ENCODE results near the gene GCGR. TPM values are rescaled to one million over a fixed set of nuclear protein-coding genes. Genes with fewer than 3 reads are reported as not detected.

Gene GCGR
- polyA plus RNA-seq, 1 donor (not counting 4 experiments of a cell fraction or from before 2014, with no cell fraction given) = not detected

DNA sequence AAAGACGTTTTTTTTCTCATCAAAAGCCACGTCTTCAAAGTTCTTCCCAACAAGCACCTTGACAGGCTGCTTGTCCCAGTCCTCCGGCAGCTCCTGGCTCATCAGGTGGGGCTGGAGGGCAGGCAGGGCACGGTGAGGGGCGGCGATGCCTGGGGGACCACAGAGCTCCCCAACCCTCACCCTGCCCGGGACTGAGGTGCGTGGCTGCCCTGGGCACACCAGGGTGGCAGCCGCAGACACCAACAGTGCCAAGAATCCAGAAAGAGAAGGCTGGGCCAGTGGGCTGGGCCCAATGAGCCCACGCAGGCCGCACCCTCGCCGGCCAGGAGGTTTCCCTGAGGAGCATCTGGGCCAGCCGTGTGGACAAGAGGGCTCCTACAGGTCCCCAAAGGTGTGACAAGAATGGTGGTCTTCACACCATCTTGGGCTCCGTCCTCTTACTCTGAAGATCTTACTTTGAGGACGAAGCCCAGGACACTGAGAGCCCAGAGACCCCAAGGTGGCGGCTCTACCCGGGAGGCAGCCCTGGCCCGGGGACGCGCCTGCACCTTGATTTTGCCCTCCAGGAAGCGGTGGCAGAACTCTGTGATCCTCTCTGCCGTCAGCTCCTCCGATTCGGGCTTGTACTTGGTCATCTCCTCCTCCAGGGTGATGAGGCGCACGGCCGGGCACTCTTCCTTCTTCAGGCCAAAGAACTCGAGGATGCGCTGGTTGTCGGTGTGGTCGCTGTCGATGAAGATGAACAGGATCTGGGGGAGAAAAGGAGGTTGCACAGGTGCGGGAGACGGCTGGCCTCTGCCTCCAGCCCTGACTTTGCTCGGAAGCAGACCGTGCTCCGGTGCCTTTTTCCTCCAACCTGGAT is 42.2 kb downstream of the GCGR start:
- Histone ChIP-seq H3K36me3 (ENCODE audit: control insufficient read depth in 2 of 2, extremely low read depth in 1 of 2, insufficient read depth in 2 of 2, low read length in 2 of 2) (peaks cover 38 to 58% of the 10 kb centered on the region in 2 experiments), H3K9me1 (ENCODE audit: control insufficient read depth, extremely low read depth, insufficient read depth, low read length) (no peaks in the 10 kb centered on the region), H3K9ac (ENCODE audit: control insufficient read depth, extremely low read depth, insufficient read depth, low read length) (no peak overlapping the region), H3K4me3 (ENCODE audit: control insufficient read depth in 2 of 3, extremely low read depth in 1 of 3, insufficient read depth in 2 of 3, low read depth in 1 of 3, low read length in 3 of 3) (no peak overlapping the region), H2AFZ (ENCODE audit: control insufficient read depth, low read length) (no peak overlapping the region), H3K4me1 (ENCODE audit: control insufficient read depth, extremely low read depth, insufficient read depth, low read length) (peaks cover 27% of the 10 kb centered on the region), H3K9me3 (ENCODE audit: control insufficient read depth, low read depth, low read length) (no peaks in the 10 kb centered on the region), H3K27me3 (ENCODE audit: control insufficient read depth, extremely low read depth, insufficient read depth, low read length) (no peaks in the 10 kb centered on the region), H4K20me1 (ENCODE audit: control insufficient read depth, extremely low read depth, insufficient read depth, low read length) (peaks cover 2% of the 10 kb centered on the region), H3K27ac (ENCODE audit: control insufficient read depth, insufficient read depth, low read length) (no peak overlapping the region), H3K4me2 (ENCODE audit: control insufficient read depth, extremely low read depth, insufficient read depth, low read depth, low read length) (no peak overlapping the region), H3K79me2 (ENCODE audit: control insufficient read depth, insufficient read depth, low read length) (no peaks in the 10 kb centered on the region)
- TF ChIP-seq, protein P1, sequence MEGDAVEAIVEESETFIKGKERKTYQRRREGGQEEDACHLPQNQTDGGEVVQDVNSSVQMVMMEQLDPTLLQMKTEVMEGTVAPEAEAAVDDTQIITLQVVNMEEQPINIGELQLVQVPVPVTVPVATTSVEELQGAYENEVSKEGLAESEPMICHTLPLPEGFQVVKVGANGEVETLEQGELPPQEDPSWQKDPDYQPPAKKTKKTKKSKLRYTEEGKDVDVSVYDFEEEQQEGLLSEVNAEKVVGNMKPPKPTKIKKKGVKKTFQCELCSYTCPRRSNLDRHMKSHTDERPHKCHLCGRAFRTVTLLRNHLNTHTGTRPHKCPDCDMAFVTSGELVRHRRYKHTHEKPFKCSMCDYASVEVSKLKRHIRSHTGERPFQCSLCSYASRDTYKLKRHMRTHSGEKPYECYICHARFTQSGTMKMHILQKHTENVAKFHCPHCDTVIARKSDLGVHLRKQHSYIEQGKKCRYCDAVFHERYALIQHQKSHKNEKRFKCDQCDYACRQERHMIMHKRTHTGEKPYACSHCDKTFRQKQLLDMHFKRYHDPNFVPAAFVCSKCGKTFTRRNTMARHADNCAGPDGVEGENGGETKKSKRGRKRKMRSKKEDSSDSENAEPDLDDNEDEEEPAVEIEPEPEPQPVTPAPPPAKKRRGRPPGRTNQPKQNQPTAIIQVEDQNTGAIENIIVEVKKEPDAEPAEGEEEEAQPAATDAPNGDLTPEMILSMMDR (optimal IDR thresholded peaks at IDR 0.05 in 1 of 3, IDR thresholded peaks at IDR 0.05 in 1 of 3, conservative IDR thresholded peaks at IDR 0.05 in 1 of 3; ENCODE audit: extremely low read depth in 1 of 3, insufficient read depth in 2 of 3, low read length in 3 of 3) = no peak
- TF ChIP-seq EZH2 (IDR thresholded peaks at IDR 0.05; ENCODE audit: low read length) = no peak
- no peak for DNase-seq (ENCODE audit: low read depth, low spot score)
- dilution Hi-C loops (cut with MboI; ENCODE audit: extremely low pct_ligation_motif_present, low sequenced_read_pairs) = no loop called here
- FAIRE-seq = no peak

DNA sequence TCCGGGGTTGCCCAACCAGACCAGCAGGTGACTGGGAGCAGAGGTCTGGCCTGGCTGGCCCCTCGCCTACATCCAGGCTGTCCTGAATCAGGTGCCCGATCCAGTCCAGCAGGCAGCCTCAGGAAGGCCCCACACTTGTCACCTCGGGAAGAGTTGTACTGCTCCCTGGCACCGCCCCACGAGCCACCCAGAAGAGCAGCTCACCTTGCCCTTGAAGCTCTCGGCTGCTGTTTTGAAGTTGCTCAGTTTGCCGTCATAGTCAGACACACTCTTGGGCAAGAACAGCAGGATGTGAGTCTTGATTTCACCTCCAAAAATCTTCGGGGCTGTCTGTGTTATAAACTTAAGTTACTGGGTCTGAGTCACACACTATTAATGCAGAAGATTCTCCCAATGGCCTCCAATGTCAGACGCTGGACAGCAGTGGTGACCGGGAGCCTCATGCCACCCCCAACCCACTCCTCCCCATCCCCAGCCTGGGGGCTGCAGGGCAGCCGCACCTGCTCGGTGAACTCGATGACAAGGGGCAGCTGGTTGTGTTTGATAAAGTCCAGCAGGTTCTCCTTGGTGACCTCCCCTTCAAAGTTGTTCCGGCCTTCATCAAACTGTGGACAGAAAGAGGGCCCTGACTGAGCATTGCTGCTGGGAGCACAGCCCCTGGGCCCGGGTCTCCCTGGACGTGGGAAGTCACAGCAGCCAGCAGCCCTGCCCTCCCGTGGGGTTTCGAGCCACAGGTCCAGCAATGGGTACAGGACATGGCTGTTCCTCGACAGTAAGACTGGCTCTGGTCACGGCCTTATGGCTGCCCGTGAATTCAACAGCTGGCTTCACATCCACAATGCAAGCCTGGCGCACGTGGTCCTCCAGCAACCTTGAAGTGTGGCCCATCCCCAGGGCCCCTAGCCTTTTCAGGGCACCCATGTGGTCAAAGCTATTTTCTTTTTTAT is 43.1 kb downstream of the GCGR start:
- no peak for DNase-seq (ENCODE audit: low read depth, low spot score)
- Histone ChIP-seq H3K27ac (ENCODE audit: control insufficient read depth, insufficient read depth, low read length) (no peak overlapping the region), H3K4me3 (ENCODE audit: control insufficient read depth in 2 of 3, extremely low read depth in 1 of 3, insufficient read depth in 2 of 3, low read depth in 1 of 3, low read length in 3 of 3) (no peak overlapping the region), H3K9me3 (ENCODE audit: control insufficient read depth, low read depth, low read length) (no peaks in the 10 kb centered on the region), H3K9ac (ENCODE audit: control insufficient read depth, extremely low read depth, insufficient read depth, low read length) (no peak overlapping the region), H3K36me3 (ENCODE audit: control insufficient read depth in 2 of 2, extremely low read depth in 1 of 2, insufficient read depth in 2 of 2, low read length in 2 of 2) (peaks cover 48 to 67% of the 10 kb centered on the region in 2 experiments), H2AFZ (ENCODE audit: control insufficient read depth, low read length) (no peak overlapping the region), H3K4me2 (ENCODE audit: control insufficient read depth, extremely low read depth, insufficient read depth, low read depth, low read length) (no peak overlapping the region), H3K27me3 (ENCODE audit: control insufficient read depth, extremely low read depth, insufficient read depth, low read length) (no peaks in the 10 kb centered on the region), H3K4me1 (ENCODE audit: control insufficient read depth, extremely low read depth, insufficient read depth, low read length) (peaks cover 18% of the 10 kb centered on the region), H3K9me1 (ENCODE audit: control insufficient read depth, extremely low read depth, insufficient read depth, low read length) (no peaks in the 10 kb centered on the region), H4K20me1 (ENCODE audit: control insufficient read depth, extremely low read depth, insufficient read depth, low read length) (peaks cover 6% of the 10 kb centered on the region), H3K79me2 (ENCODE audit: control insufficient read depth, insufficient read depth, low read length) (peaks cover 9% of the 10 kb centered on the region)
- no peak for FAIRE-seq
- no peak for TF ChIP-seq EZH2 (IDR thresholded peaks at IDR 0.05; ENCODE audit: low read length)
- TF ChIP-seq, protein P1 (optimal IDR thresholded peaks at IDR 0.05 in 1 of 3, IDR thresholded peaks at IDR 0.05 in 1 of 3, conservative IDR thresholded peaks at IDR 0.05 in 1 of 3; ENCODE audit: extremely low read depth in 1 of 3, insufficient read depth in 2 of 3, low read length in 3 of 3) = no peak
- dilution Hi-C loops (cut with MboI; ENCODE audit: extremely low pct_ligation_motif_present, low sequenced_read_pairs) = no loop called here

Measured in keratinocyte (primary cell).